ENCODE measurements around the gene DGAT2L6.

The DGAT2L6 gene

DNA sequence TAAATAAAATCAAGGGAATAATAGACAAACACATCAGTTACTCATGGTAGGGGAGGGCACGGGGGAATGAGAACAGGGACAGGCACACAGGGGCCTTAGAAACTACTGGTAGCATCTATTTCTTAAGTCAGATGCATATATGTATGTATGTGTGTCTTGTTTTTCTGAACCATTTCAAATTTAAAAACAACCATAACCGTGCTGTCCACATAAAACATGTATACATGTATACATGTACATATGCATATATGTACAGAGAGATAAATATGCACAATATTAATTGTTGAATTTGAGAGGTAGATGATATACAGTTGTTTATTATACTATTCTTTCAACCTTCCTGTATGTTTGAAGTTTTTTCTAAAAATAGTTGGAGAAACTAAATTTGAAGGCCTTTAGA is 49.4 kb downstream of the DGAT2L6 start:
- no peaks in the 10 kb centered on the region for H3F3A ChIP-seq (ENCODE audit: insufficient read depth, low read length)
- no peak for TF ChIP-seq EZH2phosphoT487 (IDR thresholded peaks at IDR 0.05; ENCODE audit: low read length)
- no peak for TF ChIP-seq EZH2 (optimal IDR thresholded peaks at IDR 0.05; ENCODE audit: low read depth, low read length)
- TF ChIP-seq, protein P1, sequence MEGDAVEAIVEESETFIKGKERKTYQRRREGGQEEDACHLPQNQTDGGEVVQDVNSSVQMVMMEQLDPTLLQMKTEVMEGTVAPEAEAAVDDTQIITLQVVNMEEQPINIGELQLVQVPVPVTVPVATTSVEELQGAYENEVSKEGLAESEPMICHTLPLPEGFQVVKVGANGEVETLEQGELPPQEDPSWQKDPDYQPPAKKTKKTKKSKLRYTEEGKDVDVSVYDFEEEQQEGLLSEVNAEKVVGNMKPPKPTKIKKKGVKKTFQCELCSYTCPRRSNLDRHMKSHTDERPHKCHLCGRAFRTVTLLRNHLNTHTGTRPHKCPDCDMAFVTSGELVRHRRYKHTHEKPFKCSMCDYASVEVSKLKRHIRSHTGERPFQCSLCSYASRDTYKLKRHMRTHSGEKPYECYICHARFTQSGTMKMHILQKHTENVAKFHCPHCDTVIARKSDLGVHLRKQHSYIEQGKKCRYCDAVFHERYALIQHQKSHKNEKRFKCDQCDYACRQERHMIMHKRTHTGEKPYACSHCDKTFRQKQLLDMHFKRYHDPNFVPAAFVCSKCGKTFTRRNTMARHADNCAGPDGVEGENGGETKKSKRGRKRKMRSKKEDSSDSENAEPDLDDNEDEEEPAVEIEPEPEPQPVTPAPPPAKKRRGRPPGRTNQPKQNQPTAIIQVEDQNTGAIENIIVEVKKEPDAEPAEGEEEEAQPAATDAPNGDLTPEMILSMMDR (IDR thresholded peaks at IDR 0.05; ENCODE audit: low read length): no peak
- no peak overlapping the region for H2AFZ ChIP-seq (ENCODE audit: low read length)
- no peaks in the 10 kb centered on the region for H3K27me3 ChIP-seq (replicated peaks; ENCODE audit: insufficient read depth, low read length)
- H3K9ac ChIP-seq (ENCODE audit: low read length): no peak overlapping the region
- no peak overlapping the region for H3K27ac ChIP-seq (ENCODE audit: low read length)
- H3K9me3 ChIP-seq (replicated peaks; ENCODE audit: insufficient read depth, low read length): no peaks in the 10 kb centered on the region
- H3K4me1 ChIP-seq (ENCODE audit: low read length): no peaks in the 10 kb centered on the region
- no peaks in the 10 kb centered on the region for H4K20me1 ChIP-seq (ENCODE audit: insufficient read depth, low read length)
- no peaks in the 10 kb centered on the region for H3K9me2 ChIP-seq (replicated peaks; ENCODE audit: insufficient read depth, low read length)
- no peaks in the 10 kb centered on the region for H3K36me3 ChIP-seq (replicated peaks; ENCODE audit: insufficient read depth, low read length)
- no peak overlapping the region for H3K4me3 ChIP-seq (ENCODE audit: low read length)
- H3K79me2 ChIP-seq (ENCODE audit: low read length): no peaks in the 10 kb centered on the region
- no peak overlapping the region for H3K4me2 ChIP-seq (ENCODE audit: low read depth, low read length)
- DNase-seq: no peak

DNA sequence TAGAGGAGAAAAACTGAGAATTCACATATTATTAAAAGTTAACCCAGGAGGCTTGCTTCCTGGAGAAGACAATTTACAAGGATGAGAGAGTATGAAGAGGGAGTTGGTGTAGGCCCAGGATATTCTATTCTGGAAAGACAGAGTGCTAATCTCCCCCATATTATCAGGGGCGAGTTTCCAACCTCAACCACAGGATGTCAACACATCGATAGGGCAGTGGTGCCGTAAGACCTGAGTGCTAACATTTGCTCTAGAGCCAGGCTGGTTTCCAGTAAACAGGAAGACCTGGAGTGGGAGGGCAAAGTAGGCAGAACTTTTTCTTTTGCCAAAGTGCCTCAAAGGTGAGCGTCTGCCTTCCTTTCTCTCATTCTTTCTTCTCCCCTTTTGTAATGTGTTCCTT is 54.4 kb downstream of the DGAT2L6 start:
- H3K9me3 ChIP-seq (replicated peaks; ENCODE audit: insufficient read depth, low read length): no peaks in the 10 kb centered on the region
- DNase-seq: no peak
- no peak for TF ChIP-seq EZH2phosphoT487 (IDR thresholded peaks at IDR 0.05; ENCODE audit: low read length)
- TF ChIP-seq EZH2 (optimal IDR thresholded peaks at IDR 0.05; ENCODE audit: low read depth, low read length): no peak
- TF ChIP-seq, protein P1 (IDR thresholded peaks at IDR 0.05; ENCODE audit: low read length): no peak
- H3K27ac ChIP-seq (ENCODE audit: low read length): no peak overlapping the region
- no peaks in the 10 kb centered on the region for H4K20me1 ChIP-seq (ENCODE audit: insufficient read depth, low read length)
- H3K79me2 ChIP-seq (ENCODE audit: low read length): no peaks in the 10 kb centered on the region
- no peak overlapping the region for H2AFZ ChIP-seq (ENCODE audit: low read length)
- H3K9ac ChIP-seq (ENCODE audit: low read length): no peak overlapping the region
- H3K9me2 ChIP-seq (replicated peaks; ENCODE audit: insufficient read depth, low read length): no peaks in the 10 kb centered on the region
- H3F3A ChIP-seq (ENCODE audit: insufficient read depth, low read length): no peaks in the 10 kb centered on the region
- H3K4me2 ChIP-seq (ENCODE audit: low read depth, low read length): no peak overlapping the region
- no peaks in the 10 kb centered on the region for H3K27me3 ChIP-seq (replicated peaks; ENCODE audit: insufficient read depth, low read length)
- H3K4me1 ChIP-seq (ENCODE audit: low read length): no peaks in the 10 kb centered on the region
- no peak overlapping the region for H3K4me3 ChIP-seq (ENCODE audit: low read length)
- H3K36me3 ChIP-seq (replicated peaks; ENCODE audit: insufficient read depth, low read length): no peaks in the 10 kb centered on the region

DNA sequence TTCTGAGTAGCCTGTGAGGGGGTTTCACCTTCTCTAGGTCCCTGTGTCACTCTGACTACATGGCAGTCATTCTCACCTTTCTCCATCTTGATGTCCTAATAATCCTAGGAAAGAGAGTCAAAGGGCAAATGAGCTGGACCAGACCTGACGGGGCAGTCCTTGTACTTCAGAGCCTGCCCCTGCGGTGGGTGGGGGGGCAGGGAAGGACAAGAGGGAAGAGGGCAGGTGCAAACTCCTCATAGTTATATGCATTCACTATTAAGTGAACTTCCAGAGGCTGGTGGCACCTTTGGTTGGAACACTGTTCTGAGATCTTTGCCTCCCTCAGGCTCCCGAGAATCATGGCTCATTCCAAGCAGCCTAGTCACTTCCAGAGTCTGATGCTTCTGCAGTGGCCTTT is 57.1 kb downstream of the DGAT2L6 start, which contains the start of gene AWAT1:
Gene AWAT1, plus strand, starts transcription at position 301 of the 400 bp plus-strand sequence. Its CDS starts 41 bp downstream, at position 342.
- H3K9me3 ChIP-seq (replicated peaks; ENCODE audit: insufficient read depth, low read length): no peaks in the 10 kb centered on the region
- no peak within 1 kb of the TSS for H2AFZ ChIP-seq (ENCODE audit: low read length)
- no peak within 1 kb of the TSS for H3K9ac ChIP-seq (ENCODE audit: low read length)
- no peak for TF ChIP-seq EZH2 (optimal IDR thresholded peaks at IDR 0.05; ENCODE audit: low read depth, low read length)
- TF ChIP-seq, protein P1 (IDR thresholded peaks at IDR 0.05; ENCODE audit: low read length): no peak
- DNase-seq: no peak
- no peaks in the 10 kb centered on the region for H3F3A ChIP-seq (ENCODE audit: insufficient read depth, low read length)
- H3K27me3 ChIP-seq (replicated peaks; ENCODE audit: insufficient read depth, low read length): no peaks in the 10 kb centered on the region
- H3K36me3 ChIP-seq (replicated peaks; ENCODE audit: insufficient read depth, low read length): no peaks in the 10 kb centered on the region
- H3K4me2 ChIP-seq (ENCODE audit: low read depth, low read length): no peak within 1 kb of the TSS
- H3K79me2 ChIP-seq (ENCODE audit: low read length): no peaks in the 10 kb centered on the region
- no peak within 1 kb of the TSS for H3K4me3 ChIP-seq (ENCODE audit: low read length)
- no peaks in the 10 kb centered on the region for H3K4me1 ChIP-seq (ENCODE audit: low read length)
- H3K27ac ChIP-seq (ENCODE audit: low read length): no peak within 1 kb of the TSS
- no peaks in the 10 kb centered on the region for H3K9me2 ChIP-seq (replicated peaks; ENCODE audit: insufficient read depth, low read length)
- H4K20me1 ChIP-seq (ENCODE audit: insufficient read depth, low read length): no peaks in the 10 kb centered on the region
